ENCODE measurements around the gene ZNF700.

GRCh38 chr19:11902228-11902627, 22.7 kb upstream of the ZNF700 start:
- TF ChIP-seq CTCF (IDR thresholded peaks at IDR 0.05; ENCODE audit: insufficient read depth, low read length, poor library complexity, severe bottlenecking): no peak
- no peak for TF ChIP-seq EZH2phosphoT487 (conservative IDR thresholded peaks at IDR 0.05; ENCODE audit: low read length)
